OCI-LY7 (cell line): ENCODE measurements around the gene MAP3K19. TPM values are rescaled to one million over a fixed set of nuclear protein-coding genes. Genes with fewer than 3 reads are reported as not detected.
"Not testable (repeated sequence)": the region's sequence is repeated elsewhere in the genome, so short reads cannot be mapped to it uniquely, and the experiment has no call there.

Experiments
- BruUV-seq: library from RNA; stranded (reverse); fragments of 400-500 nt; replicated peaks from 2 replicates; lab custom pipeline; 2021; lab: Mats Ljungman, UMichigan
- CTCF ChIA-PET: fragments of 300-600 bp; sonication (Branson Sonifier 250); formaldehyde crosslinking; loops from one replicate; lab custom pipeline; 2022; ENCODE audit warnings: antibody characterized with exemption; ENCODE audit not compliant: unreplicated experiment; lab: Charles Lee
- POLR2A ChIA-PET: fragments of 300-600 bp; sonication (Branson Sonifier 250); formaldehyde crosslinking; loops from one replicate; lab custom pipeline; 2022; ENCODE audit warnings: antibody characterized with exemption; lab: Charles Lee
- DNase-seq: peaks from one replicate; pipeline ENCODE4 v3.0.0-alpha.2; 2015; ENCODE audit warnings: low spot score
- H2AFZ ChIP-seq: fragments of 200-600 bp; sonication (generic), shearing (Covaris generic); 2 replicates; pipeline ENCODE4 v1.6.1; 2014; ENCODE audit warnings: mild to moderate bottlenecking, antibody characterized with exemption, low read length, moderate library complexity
- H3K27ac ChIP-seq: fragments of 200-600 bp; sonication (generic); 2 replicates; pipeline ENCODE4 v1.5.1; 2014; ENCODE audit warnings: mixed run types, low read depth, mild to moderate bottlenecking, moderate library complexity, low read length, inconsistent platforms; ENCODE audit not compliant: poor library complexity, severe bottlenecking
- H3K36me3 ChIP-seq: fragments of 200-600 bp; sonication (generic); 2 replicates; pipeline ENCODE4 v1.6.1; 2014; ENCODE audit warnings: mild to moderate bottlenecking, antibody characterized with exemption, low read length, moderate library complexity, mixed read lengths; ENCODE audit not compliant: insufficient read depth
- H3K4me1 ChIP-seq: fragments of 200-600 bp; sonication (generic); 2 replicates; pipeline ENCODE4 v1.5.1; 2014; ENCODE audit warnings: mild to moderate bottlenecking, low read length; ENCODE audit not compliant: insufficient read depth, poor library complexity, severe bottlenecking
- H3K4me2 ChIP-seq: fragments of 200-600 bp; sonication (generic); 2 replicates; pipeline ENCODE4 v1.6.1; 2014; ENCODE audit warnings: mild to moderate bottlenecking, low read length
- H3K4me3 ChIP-seq: fragments of 200-600 bp; sonication (generic); 2 replicates; pipeline ENCODE4 v1.5.1; 2014; ENCODE audit warnings: mild to moderate bottlenecking, low read depth, low read length; ENCODE audit not compliant: poor library complexity, severe bottlenecking
- H3K79me2 ChIP-seq: fragments of 200-600 bp; sonication (generic); 2 replicates; pipeline ENCODE4 v1.6.1; 2016; ENCODE audit warnings: low read depth, mild to moderate bottlenecking, low read length, moderate library complexity, mixed read lengths; ENCODE audit not compliant: insufficient read depth
- H3K9me2 ChIP-seq: fragments of 200-600 bp; sonication (generic); 2 replicates; pipeline ENCODE4 v1.6.1; 2016; ENCODE audit warnings: mild to moderate bottlenecking, low read length, mixed read lengths; ENCODE audit not compliant: insufficient read depth
- H3K9me3 ChIP-seq: fragments of 200-600 bp; sonication (generic); 2 replicates; pipeline ENCODE4 v1.6.1; 2014; ENCODE audit warnings: mild to moderate bottlenecking, mixed run types, low read length, mixed read lengths
- H4K20me1 ChIP-seq: fragments of 200-600 bp; sonication (generic); 2 replicates; pipeline ENCODE4 v1.6.1; 2014; ENCODE audit warnings: mild to moderate bottlenecking, antibody characterized with exemption, low read length, moderate library complexity, mixed read lengths; ENCODE audit not compliant: insufficient read depth
- CTCF ChIP-seq: fragments of 200-600 bp; sonication (generic); conservative IDR thresholded peaks from 2 replicates; pipeline ENCODE4 v1.5.1; 2014; ENCODE audit warnings: mild to moderate bottlenecking, antibody characterized with exemption, low read length, moderate library complexity, mixed read lengths
- EZH2phosphoT487 ChIP-seq: fragments of 200-600 bp; sonication (generic); IDR thresholded peaks from 2 replicates; pipeline ENCODE4 v1.6.1; 2018; ENCODE audit warnings: low read depth, borderline replicate concordance, mild to moderate bottlenecking, mixed run types, antibody characterized with exemption, low read length, moderate library complexity, mixed read lengths
- intact Hi-C: fragments of 100-400 bp; cut with micrococcal nuclease; formaldehyde crosslinking; loops from one replicate; pipeline ENCODE4 v1.10.0; 2022; ENCODE audit not compliant: unreplicated experiment
- total RNA-seq, 2 experiments: library from RNA; depleted of rRNA in 1 of 2; stranded (reverse); fragments of >200 nt in 1 of 2; shearing (Covaris generic) in 1 of 2; gene quantifications; 2 replicates each; pipeline ENCODE4 v1.2.3, GENCODE V29; 2014 to 2022

Gene MAP3K19
- total RNA-seq, 2 experiments from 2014 or later = not detected

- Histone ChIP-seq H3K9me3 (peaks cover 22% of the 10 kb centered on the region; the same call in 1 of the 2 replicates), H3K79me2 (no peaks in the 10 kb centered on the region), H3K9me2 (no peaks in the 10 kb centered on the region), H3K4me1 (peaks cover 5% of the 10 kb centered on the region), H3K27ac (no peak overlapping the region), H4K20me1 (no peaks in the 10 kb centered on the region), H3K4me2 (no peak overlapping the region), H3K4me3 (no peak overlapping the region), H3K36me3 (no peaks in the 10 kb centered on the region), H2AFZ (no peak overlapping the region)
- TF ChIP-seq CTCF (no peak), EZH2phosphoT487 (no peak)
- intact Hi-C loops = no loop called here
- no peak for DNase-seq
- BruUV-seq = no TSS peak
- ChIA-PET CTCF (no interaction called here), POLR2A (no interaction called here)
Measured at GRCh38 chr2:134973241-134974138, 73.8 kb downstream of the MAP3K19 start.

- H3K4me2 ChIP-seq, BruUV-seq, H3K79me2 ChIP-seq, H3K9me2 ChIP-seq, H3K4me1 ChIP-seq, CTCF ChIA-PET, intact Hi-C loops, POLR2A ChIA-PET, H3K27ac ChIP-seq, H4K20me1 ChIP-seq, DNase-seq, H2AFZ ChIP-seq, H3K9me3 ChIP-seq, H3K36me3 ChIP-seq, H3K4me3 ChIP-seq: not testable (repeated sequence)
Measured at GRCh38 chr2:134967166-134967565, 80.1 kb downstream of the MAP3K19 start.

GRCh38 chr2:134957477-134957876 lies 89.8 kb downstream of the MAP3K19 start:
- no peaks in the 10 kb centered on the region for H3K9me3 ChIP-seq
- intact Hi-C loops = no loop called here
- TF ChIP-seq CTCF (no peak), EZH2phosphoT487 (no peak)
- no peak overlapping the region for H3K4me2 ChIP-seq
- H3K9me2 ChIP-seq = no peaks in the 10 kb centered on the region
- H3K27ac ChIP-seq = no peak overlapping the region
- H4K20me1 ChIP-seq = no peaks in the 10 kb centered on the region
- peaks cover 67% of the 10 kb centered on the region for H3K36me3 ChIP-seq
- ChIA-PET POLR2A (no interaction called here), CTCF (no interaction called here)
- BruUV-seq = no TSS peak
- H3K79me2 ChIP-seq = no peaks in the 10 kb centered on the region
- H3K4me1 ChIP-seq = no peaks in the 10 kb centered on the region
- H3K4me3 ChIP-seq = no peak overlapping the region
- no peak for DNase-seq
- H2AFZ ChIP-seq = no peak overlapping the region
